Hypothalamus (tissue), 51 donors: ENCODE data around the gene ZNF880.
"Not testable (repeated sequence)": the region's sequence is repeated elsewhere in the genome, so short reads cannot be mapped to it uniquely, and the experiment has no call there.

Experiments used
- DNase-seq, 51 donors: peaks; one replicate each; lab custom pipeline; 2025; lab: John Stamatoyannopoulos, UW

ZNF880 gene

DNA sequence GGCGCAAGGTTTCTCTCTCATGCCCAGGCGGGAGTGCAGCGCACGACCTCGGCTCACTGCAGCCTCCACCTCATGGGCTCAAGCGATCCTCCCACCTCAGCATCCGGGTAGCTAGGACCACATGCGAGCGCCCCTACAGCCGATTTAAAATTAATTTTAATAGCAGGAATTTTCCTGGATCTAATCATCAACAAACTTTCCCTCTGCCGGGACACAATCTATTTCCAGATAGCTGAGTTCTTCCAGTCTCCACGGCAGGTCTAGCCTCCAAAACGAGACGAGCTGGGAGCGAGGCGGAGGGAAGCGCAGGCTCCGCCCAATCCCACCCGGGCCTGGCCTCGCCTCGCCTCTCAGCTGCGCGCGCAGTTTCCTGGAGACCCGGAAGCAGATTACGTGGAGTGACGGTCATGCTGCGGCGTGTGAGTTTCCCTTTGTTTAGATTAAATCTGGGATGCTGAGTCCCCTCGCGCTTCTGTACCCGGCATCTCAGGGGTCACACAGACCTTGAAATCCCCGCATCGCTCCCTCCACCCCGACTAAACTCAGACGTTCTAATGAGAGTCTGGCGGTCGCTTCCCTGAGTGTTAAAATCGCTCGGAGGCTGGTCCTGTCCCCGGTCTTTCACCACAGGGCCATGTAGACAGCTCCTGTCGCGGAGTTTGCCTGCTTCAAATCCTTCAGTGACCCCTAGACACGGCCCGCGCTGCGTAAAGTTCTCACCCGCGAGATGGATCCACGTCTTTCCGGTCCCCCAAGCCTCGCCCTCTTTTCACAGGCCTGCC, at the start of gene ZNF880:
Gene ZNF880 (plus strand): TSS at position 365 of the 782 bp plus-strand sequence. CDS start 43 bp downstream, at position 408.
- DNase-seq, result peak; percentile 42 to 95 (median 86)

DNA sequence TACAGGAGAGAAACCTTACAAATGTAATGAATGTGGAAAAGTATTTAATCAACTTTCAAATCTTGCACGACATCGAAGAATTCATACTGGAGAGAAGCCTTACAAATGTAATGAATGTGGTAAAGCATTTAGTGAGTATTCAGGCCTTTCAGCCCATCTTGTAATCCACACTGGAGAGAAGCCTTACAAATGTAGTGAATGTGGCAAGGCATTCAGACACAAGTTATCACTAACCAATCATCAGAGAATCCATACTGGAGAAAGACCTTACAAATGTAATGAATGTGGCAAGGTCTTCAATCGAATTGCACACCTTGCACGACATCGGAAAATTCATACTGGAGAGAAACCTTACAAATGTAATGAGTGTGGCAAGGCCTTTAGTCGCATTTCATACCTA, 47.3 kb upstream of the ZNF880 start:
- DNase-seq, result no peak

DNA sequence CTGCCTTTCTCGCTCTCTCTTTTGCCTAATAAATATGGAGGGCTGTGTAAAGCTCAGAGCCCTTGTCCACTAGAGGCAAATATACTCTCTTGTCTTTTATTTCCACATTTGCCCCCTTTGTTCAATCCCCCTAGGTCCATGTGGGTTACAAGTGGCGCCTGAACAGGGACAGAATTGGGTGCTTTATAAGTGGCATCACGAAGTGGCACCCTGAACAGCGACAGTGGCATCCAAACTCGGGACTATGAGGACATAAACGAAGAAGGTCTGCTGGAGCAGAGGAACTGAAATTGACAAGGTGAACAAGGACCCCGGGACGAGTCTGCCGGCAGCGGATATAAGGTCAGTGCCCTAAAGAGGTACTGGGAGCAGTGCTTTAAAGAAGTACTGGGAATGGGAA, 38.0 kb upstream of the ZNF880 start:
- no peak for DNase-seq

DNA sequence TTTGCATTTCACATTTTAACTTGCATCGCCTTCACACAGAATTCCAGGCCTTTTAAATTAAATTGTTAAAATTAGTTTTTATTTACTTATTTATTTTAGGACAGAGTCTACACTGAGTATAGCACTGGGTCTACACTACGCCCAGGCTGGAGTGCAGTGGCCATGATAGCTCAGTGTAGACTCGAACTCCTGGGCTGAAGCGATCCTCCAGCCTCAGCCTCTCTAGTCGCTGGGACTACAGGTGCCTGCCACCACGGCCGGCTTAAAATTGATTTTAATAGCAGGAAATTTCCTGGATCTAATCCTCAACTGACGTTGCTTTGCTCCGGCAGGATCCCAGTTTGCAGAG, 34.0 kb upstream of the ZNF880 start:
- DNase-seq, result no peak

DNA sequence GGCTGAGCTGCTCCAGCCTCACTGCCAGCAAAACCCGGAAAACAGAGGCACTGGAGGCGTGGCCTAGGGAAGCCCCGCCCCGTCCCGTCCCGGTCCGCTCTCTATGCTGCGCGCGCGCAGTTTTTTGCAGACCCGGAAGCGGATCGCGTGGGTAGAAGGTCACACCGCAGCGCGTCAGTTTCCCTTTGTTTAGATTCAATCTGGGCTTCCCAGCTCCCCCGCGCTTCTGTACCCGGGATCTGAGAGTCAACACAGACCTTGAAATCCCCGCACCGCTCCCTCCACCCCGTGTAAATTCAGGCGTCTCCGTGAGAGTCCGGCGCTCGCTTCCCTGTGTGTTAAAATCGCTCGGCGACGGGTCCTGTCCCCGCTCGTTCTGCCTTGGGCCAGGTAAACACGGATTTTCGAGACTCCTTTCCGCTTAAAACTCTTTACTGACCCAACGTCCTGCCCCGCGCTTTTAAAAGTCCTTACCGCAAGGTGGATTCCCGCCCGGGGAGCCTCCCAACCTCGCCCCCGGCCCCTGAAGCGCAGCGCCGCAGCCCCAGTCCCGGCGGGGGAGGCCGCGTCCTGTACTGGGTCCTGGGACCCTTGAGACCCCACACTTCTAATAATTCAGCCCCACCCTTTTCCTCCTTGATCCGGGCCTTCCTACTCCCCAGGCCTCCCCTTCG, 33.5 kb upstream of the ZNF880 start, which contains the start of gene ZNF610:
Gene ZNF610 (plus strand): TSS at position 127 of the 674 bp plus-strand sequence. CDS start 12,930 bp downstream, outside the sequence.
- peak; percentile 25 to 95 (median 84) for DNase-seq

DNA sequence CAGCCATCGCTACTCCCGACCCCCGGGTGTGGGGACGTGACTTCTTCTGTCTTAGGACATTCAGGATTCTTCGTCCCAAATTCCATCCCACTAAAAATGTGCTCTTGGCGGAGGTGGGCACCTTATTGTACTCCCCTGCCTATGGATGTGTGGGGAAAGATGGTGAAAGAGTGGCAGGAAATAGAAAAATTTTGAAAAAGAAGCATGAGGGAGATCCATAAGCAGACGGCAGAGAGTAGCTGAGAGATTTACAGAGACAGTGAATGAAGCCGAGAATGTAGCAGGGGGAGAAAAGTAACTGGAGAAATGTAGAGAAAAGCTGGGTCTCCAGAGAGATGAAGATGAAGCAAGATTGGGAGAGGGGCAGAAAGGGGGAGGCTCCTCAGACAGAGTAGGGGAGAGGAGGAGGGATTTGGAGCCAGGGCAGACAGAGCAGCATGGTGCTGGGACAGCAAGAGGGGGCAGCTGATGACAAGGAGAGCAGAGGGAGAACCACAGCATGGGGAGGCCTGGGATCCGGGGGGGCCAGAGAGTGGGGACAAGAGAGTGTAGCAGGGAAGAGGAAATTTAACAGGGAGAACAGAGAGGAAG, 32.8 kb upstream of the ZNF880 start:
- no peak for DNase-seq

DNA sequence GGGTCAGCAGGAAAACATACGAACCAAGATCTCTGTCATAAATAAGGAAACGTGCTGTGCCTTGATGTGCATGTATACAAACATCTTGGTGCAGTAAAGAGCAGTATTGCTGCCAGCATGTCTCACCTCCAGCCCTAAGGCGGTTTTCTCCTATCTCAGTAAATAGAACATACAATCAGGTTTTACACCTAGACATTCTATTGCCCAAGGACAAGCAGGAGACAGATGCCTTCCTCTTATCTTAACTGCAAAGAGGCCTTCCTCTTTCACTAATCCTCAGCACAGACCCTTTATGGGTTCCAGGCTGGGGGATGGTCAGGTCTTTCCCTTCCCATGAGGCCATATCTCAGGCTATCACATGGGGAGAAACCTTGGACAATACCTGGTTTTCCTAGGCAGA, 30.7 kb upstream of the ZNF880 start:
- not testable (repeated sequence) for DNase-seq

DNA sequence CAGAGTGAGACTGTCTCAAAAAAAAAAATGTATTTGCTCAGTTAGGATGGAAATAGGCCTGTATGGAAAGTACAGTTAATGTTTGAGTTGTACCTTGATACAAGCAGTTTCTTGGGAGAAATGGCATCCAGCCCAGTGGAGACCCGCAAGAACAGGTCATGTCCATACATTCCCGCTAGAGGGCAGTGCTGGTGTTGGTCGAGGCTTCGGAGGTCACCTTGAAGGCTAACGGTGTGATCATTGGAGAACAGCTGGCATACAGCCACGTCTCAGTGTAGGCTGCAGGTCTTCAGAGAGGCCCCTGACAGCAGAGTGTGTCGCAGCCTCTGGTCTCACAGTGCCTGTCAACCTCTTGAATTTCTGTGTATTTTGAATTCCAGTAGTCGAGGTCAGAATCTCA, 26.2 kb upstream of the ZNF880 start:
- DNase-seq, result peak in 35 of 51 donors; percentile 1 to 53 (median 18)

DNA sequence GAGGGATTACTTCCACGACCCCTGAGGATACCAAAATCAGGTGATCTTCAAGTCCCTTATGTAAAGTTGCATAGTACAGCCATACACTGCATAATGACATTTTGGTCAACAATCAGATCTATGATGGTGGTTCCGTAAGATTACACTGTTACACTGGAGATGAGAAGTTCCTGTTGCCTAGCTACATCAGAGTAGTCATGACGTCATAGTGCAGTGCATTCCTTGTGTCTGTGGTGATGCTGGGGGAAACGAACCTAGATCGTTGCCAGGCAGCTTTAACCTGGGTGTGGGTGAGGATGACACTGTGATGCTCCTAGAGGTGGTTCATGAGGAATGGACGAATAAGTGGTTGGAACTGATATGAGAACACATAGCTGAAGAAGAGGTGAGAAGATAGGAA, 24.6 kb upstream of the ZNF880 start:
- no peak for DNase-seq

DNA sequence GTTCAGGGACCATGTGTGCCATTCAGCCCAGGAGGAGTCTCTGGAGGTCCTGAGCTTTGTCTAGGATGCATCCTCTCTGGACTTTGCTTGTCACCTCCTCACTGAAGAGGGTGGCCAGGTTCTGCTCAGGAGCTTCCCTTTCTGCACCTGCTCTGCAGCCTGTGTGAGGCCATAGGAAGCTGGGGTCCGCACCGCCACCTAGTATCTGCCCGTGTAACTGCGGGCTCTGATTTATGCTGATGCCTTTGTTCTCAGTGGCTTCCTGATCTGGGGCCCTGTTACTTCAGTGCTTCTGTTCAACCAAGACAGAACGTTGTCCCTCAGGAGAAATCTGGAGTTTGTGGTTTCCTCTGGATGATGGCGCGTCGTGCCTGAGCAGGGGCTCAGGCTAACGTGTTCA, 18.2 kb upstream of the ZNF880 start:
- DNase-seq, result no peak

DNA sequence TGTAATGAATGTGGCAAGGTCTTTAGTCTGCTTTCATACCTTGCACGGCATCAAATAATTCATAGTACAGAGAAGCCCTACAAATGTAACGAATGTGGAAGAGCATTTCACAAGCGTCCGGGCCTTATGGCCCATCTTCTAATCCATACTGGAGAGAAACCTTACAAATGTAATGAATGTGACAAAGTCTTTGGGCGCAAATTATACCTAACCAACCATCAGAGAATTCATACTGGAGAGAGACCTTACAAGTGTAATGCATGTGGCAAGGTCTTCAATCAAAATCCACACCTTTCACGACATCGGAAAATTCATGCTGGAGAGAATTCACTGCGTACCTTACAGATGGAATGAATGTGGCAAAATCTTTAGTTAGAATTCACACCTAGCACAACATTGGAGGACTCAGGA, 3.3 kb upstream of the ZNF880 start:
- DNase-seq, result no peak

DNA sequence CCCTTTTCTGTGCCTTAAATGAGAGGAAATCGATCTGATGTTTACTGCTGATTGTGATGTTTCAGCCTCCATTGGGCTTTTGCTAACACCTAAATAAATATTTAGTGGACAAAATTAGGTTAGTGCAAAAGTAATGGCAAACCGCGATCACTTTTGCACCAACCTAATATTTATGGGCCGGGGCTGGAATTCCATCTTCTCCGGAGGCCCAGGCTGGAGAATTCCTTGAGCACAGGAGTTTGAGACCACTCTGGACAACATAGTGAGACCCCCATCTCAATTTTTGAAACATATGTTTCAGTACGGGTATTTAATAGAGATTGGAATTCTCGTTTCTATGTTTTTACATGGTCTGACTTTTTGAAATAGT, 603 bp downstream of the ZNF880 start:
- DNase-seq, result no peak

DNA sequence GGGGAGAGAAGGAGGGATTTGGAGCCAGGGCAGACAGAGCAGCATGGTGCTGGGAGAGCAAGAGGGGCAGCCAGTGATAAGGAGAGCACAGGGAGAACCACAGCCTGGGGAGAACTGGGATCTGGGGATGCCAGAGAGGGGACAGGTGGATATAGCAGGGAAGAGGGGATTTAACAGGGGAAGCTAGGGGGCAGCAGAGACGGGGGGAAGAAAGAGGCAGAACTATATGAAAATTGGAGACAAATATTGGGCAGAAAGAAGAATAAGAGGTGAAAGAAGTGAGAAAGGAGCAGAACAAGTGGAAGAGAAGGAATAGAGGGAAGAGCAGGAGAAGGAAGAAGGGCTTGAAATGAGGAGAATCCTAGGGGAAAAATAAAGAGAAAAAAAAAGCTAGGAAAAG, 21.4 kb downstream of the ZNF880 start:
- no peak for DNase-seq

DNA sequence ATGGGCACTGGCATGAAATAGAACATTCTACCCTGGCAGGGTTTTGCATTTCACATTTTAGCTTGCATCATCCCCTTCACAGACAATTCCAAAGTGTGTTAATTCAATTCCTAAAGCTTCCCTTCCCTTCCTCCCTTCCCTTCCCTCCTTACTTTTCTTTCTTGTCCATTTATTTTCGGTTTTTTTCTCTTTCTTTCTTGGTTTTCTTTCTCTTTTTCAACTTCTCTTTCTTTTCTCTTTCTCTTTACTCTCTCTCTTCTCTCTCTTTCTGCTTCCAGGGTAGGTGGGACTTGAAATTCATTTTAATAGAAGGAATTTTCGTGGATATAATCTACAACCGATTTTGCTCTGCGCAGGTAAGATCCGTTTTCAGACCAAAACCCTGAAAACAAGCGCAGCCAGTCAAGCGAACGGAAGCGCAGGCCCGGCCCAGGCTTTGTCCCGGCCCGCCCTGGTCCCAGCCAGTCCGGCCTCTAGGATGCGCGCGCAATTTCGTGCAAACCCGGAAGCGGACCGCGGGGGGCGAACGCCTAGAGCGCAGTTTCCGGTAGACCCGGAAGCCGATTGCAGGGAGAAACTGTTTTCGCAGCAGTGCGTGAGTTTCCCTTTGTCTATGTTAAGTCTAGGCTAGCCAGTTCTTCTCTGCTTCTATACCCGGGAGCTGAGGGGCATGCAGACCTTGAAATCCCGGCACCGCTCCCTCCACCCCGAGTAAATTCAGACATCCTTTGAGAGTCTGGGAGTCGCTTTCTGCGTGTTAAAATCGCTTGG, 27.8 kb downstream of the ZNF880 start, which contains the start of gene ZNF528:
Gene ZNF528 (plus strand): TSS at position 540 of the 771 bp plus-strand sequence. CDS start 4,165 bp downstream, outside the sequence.
- peak; percentile 65 to 97 (median 89) for DNase-seq

DNA sequence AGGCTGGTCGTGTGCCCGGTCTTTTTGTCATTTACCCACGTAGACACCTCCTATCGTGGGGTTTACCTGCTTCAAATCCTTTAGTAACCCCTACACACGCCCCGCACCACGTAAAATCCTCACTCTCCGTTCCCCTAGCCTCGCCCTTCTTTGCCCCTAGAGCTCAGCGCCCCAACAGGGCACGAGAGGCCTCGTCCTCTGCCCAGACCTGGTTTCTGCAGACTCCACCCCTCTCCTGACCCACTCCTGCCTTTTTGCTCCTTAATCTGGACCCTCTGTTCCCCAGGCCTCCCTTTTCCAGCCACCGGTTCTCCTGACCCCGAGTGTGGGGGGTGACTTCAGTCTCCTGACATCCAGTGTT, 28.3 kb downstream of the ZNF880 start:
- peak in 6 of 51 donors; percentile 9 to 50 (median 17) for DNase-seq

DNA sequence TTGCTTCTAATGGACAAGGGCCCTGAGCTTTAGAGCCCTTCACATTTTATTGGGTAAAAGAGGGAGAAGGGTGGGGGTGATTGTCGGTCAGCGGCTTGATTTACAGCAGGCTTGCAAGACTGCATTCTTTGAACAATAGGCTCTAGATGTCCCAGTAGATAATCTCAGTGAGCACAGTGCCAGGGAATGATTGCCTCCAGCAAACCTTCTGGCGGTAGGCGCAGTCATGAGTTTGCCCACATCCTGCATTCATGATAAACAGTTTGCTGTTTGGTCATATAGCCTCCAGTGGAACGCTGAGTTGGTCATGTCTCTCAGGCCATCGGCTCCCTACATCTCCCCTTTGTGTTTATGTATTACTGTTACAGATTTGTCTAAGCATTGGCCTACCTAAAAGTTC, 40.6 kb downstream of the ZNF880 start:
- no peak for DNase-seq

DNA sequence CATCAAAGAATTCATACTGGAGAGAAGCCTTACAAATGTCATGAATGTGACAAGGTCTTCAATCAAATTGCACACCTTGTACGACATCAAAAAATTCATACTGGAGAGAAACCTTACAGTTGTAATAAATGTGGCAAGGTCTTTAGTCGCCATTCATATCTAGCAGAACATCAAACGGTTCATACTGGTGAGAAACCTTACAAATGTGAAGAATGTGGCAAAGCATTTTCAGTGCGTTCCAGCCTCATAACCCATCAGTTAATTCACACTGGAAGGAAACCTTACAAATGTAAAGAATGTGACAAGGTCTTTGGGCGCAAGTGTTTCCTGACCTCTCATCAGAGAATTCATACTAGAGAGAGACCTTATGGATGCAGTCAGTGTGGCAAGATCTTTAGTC, 46.0 kb downstream of the ZNF880 start:
- no peak for DNase-seq

DNA sequence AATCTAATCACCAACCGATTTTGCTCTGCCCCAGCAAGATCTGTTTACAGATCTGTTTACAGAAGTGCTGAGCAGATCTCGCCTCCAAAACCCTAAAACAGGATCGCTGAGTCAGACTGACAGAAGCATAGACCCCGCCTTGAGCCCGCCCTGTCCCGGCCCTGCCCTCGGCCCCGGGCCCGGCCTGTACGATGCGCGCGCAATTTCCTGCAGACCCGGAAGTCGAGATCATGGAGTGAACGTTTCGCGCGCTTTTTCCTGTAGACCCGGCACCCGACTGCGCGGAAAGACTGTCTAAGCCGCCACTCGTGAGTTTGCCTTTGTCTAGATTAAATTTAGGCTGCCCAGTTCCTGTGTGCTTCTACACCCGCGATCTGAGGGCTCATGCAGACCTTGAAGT, 59.2 kb downstream of the ZNF880 start, which contains the start of gene ZNF534:
Gene ZNF534 (plus strand): TSS at position 212 of the 400 bp plus-strand sequence. CDS start 2,327 bp downstream, outside the sequence.
- no peak for DNase-seq
